DLD1 (cell line): ENCODE data around the gene ZFYVE16.
"Not testable (repeated sequence)": the region's sequence is repeated elsewhere in the genome, so short reads cannot be mapped to it uniquely, and the experiment has no call there.

ENCODE experiments used
- in situ Hi-C: cut with HindIII; loops from 2 replicates; pipeline ENCODE4 v1.10.0; 2017; ENCODE audit warnings: low sequenced_read_pairs

ZFYVE16 gene

GRCh38 chr5:80407735-80408483, at the start of gene ZFYVE16:
ZFYVE16 (plus strand) TSS chr5:80408064; CDS start chr5:80434148, 26,084 bp downstream.
- in situ Hi-C loops = no loop called here

DNA sequence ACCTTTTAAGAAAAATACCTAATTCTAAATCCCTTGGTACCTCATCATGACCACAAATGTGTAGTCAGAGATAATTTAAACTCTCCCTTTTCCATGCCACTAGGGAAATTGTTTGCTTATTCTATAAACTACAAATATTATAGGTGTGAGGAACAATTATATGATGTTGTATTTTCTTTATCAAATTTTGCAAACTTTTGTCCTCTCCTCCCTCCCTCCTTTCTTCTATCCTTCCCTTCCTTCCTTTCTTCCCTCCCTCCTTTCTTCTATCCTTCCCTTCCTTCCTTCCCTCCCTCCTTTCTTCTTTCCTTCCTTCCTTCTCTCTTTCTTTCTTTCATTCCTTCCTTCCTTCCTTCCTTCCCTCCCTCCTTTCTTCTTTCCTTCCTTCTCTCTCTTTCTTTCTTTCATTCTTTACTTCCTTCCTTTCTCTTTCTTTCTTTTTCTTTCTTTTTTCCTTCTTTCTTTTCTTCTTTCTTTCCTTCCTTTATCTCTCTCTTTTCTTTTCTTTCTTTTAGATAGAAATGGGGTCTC, 46.9 kb upstream of the ZFYVE16 start:
- in situ Hi-C loops = no loop called here

DNA sequence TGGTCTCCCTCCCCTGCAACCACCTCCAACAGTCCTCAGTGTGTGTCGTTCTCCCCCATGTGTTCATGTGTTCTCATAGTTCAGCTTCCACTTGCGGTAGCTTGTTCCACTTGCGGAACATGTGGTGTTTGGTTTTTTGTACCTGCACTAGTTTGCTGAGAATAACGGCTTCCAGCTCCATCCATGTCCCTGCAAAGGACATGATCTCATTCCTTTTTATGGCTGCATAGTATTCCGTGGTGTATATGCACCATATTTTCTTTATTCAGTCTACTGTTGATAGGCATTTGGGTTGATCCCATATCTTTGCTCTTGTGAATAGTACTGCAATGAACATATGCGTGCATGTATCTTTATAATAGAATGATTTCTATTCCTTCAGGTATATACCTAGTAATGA, 43.0 kb upstream of the ZFYVE16 start:
- in situ Hi-C loops = no loop called here

DNA sequence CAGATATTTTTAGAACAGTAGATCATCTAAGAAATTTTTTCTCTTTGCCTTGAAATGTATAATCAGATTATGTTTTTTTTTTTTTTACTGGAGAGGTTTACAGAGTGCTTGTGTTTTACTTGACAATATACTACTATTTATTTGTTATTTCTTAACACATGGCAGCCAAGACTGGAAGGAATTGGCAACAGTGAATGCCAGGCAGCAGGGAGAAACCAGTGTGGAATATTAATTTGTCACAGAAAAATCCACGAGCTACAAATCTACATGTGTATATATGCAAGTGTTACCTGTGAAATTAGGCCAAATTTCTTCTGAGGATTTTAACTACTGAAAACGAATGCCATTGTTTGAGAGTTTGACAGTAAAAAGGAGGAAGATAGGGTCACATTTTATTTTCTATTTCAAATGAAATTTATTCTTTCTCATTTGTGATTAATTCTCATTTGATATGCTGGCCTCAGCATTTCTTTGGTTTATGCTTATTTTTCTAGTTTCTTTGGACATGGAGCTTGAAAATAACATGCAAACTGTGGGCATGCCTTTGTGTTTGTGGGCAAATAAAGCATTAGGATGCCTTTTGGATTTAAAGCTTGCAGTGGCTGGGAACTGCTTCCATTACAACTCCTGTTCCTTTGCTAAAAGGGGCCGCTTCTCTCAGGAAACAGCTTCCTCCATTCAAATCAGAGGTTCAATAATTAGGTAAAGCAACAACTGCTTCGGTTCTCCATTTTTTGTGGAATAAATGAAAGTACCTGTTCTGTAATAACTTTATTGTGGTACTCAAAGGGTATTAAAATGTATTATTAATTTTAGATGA, 39.0 kb upstream of the ZFYVE16 start:
- in situ Hi-C loops = no loop called here

DNA sequence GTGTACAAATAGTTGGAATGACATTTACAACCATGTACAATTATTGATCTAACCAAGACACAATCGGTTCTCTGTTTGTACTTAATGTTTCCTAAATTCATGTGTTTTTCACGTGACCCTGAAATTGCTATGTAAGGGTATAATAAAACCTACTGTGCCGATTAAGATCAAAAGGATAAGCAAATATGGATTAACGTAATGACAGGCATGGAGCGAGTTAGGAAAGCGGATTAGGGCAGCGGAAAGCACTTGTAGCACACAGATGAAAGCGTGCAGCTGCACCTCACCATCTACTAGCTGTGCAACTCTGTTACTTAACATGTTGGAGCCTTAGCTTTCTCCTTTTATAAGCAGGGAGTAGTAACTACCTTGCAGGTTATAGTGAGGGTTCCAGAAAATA, 38.3 kb upstream of the ZFYVE16 start:
- in situ Hi-C loops = no loop called here

GRCh38 chr5:80370390-80370789, 37.5 kb upstream of the ZFYVE16 start:
- in situ Hi-C loops = no loop called here

DNA sequence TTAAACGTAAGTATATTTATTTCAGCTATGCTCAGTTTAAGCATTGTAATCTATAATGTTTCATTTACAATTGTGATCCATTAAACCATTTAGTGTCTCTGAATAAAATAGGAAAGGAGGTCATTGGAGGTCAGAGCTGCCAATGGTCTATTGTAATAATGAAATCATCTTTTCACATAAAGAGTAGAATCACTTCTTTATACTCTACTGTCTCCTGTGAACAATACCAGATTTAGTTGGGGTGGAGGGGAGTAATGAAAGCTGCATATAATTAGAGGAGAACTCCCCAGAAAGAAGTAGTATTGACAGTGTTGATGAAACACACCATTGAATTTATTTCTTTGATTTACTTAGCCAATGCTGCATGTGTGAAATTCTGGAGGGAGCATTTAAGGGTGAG, 35.1 kb upstream of the ZFYVE16 start:
- in situ Hi-C loops = no loop called here

- in situ Hi-C loops = no loop called here
These were observed 33.7 kb upstream of the ZFYVE16 start for GRCh38 chr5:80374188-80374587.

- in situ Hi-C loops = no loop called here
These were observed 31.3 kb upstream of the ZFYVE16 start for GRCh38 chr5:80376557-80376956.

DNA sequence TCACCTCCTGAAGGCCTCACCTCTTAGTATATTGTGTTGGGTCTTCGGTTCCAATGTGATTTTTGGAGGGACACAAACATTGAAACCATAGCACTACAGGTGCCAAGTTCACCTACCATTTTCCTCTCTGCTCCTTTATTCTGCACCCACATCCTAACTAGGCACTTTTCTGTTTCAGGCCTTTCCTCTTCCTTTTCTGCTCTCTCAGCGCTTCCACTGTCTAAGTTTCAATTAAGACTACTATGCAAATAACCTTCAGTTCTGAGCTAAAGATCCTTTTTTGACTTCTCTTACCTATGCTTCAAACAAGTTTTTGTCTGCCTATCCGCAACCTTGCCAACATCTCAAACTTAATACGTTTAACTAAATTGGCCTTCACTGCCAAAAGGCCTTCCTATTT, 25.4 kb upstream of the ZFYVE16 start:
- in situ Hi-C loops = no loop called here

GRCh38 chr5:80387063-80387768, 20.6 kb upstream of the ZFYVE16 start:
- in situ Hi-C loops = no loop called here

GRCh38 chr5:80389580-80389979, 18.3 kb upstream of the ZFYVE16 start:
- in situ Hi-C loops = no loop called here

DNA sequence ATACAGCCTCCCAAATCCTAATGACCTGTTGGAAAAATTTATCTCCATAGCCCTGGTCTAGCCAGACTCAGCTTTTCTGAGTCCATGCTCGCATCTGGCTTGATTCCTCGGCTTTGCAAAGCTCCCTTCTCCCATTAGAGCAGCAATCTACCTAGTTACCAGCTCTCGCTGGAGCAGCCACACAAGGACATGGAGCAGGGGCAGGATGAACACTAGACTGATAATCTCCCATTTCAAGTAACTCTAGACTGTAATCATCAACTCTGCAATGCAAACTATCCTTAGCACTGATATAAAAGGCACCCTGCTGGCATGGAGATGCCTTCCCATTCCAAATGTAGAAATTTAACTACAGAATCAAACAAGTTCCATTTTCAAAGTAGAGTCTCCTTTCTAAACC, 17.5 kb upstream of the ZFYVE16 start:
- in situ Hi-C loops = not testable (repeated sequence)

DNA sequence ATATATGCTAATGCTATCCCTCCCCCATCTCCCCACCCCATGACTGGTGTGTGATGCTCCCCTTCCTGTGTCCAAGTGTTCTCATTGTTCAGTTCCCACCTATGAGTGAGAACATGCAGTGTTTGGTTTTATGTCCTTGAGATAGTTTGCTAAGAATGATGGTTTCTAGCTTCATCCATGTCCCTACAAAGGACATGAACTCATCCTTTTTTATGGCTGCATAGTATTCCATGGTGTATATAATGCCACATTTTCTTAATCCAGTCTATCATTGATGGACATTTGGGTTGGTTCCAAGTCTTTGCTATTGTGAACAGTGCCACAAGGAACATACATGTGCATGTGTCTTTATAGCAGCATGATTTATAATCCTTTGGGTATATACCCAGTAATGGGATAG, 16.6 kb upstream of the ZFYVE16 start:
- in situ Hi-C loops = not testable (repeated sequence)

DNA sequence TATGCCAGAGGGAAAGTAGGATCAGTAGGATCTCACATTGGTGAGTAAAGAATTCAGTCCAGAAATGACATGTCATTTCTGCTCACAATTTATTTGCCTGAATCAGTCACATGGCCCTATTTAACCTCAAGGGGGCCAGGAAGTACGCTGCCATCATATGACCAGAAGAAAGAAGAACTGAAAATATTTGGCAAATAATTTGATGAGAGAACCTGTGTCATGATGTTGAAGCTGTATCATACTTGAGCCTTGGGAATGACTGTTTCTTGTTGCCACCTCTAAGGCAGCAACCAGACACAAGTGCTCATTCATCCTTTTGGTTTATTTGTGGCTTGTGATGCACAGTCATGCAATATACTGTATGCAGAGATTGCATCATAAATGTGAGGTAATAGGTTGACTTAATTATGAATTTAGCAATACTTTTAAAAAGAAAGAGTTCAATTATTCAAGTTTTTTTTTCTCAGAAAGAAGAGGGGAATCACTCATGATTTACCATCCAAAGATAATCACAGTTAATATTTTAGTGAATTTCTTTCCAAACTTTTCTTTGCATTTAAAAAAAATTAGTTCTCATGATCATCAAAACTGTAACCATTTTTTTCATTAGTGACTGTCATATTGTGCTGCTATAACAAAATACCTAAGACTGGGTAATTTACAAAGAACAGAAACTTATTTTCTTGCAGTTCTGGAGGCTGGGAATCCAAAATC, 8.2 kb upstream of the ZFYVE16 start:
- in situ Hi-C loops = no loop called here

GRCh38 chr5:80400368-80400767, 7.5 kb upstream of the ZFYVE16 start:
- in situ Hi-C loops = not testable (repeated sequence)

- in situ Hi-C loops = no loop called here
These were observed 4.1 kb upstream of the ZFYVE16 start for GRCh38 chr5:80403782-80404181.

DNA sequence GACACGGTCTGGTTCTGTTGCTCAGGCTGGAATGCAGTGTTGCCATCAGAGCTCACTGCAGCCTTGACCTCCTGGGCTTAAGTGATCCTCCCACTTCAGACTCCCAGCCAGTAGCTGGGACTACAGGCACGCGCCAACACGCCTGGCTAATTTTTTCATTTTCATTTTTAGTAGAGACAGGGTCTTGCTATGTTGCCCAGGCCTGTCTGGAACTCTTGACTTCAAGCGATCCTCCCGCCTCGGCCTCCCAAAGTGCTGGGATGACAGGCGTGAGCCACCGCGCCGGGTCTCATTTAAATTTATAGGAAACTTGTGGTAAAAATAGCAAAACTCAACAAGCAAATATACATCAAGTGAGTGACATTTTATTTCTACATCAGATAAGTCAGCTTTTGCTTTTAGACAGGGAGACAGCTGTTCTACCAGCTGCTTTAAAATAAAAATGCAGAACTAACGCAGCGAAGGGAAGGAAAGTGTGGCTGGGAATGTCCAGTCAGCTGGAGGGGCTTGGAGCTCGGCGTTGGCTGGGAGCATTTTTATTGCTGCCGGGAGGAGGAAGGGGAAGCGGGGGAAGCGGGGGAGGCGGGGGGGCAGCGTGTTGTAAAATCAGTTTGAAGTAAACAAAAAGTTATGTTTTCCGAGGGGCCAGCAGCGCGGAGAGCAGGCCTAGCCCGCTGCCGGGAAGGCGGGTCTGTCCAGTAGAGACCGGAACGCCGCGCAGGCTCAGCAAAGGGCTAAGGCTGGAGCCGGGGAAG, 707 bp upstream of the ZFYVE16 start:
- in situ Hi-C loops = no loop called here

DNA sequence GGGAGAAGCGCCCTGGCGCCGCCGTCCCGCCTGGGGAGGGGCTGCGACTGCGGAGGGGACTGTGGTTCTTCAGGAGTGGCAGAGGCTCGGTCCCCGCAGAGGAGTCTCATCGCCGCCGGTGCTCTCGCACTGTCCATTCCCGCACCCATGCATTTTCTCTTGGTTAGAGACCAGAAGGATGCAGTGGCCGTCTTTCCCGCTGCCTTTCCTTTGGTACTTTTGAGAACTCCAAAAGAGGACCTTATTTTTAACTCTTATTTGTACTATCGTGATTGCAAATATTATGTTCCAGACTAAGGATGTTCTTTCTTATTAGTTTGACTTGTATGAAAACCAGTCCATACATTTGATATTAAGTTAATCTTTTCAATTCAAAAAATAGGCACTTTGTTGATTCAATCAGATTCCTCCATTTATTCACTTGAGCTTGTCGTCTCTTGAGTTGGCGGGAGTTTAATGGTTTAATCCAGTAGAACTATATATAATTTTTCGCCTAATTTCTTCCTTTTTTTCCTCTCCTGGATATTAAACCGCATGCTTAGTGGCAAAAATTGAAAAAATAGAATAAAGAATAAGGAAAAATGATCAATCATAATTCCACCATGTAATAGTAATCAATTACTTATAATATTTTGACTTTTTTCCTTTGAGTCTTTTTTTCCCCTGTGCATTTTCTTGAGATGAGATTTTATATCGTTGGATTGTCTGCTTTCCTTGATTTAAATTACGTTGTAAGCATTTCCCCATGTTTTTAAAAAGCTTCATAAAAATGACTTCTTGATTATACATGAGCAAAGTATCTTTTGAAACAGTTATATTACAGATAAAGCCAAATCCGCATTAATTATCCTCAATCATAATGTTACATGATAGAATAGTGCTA, 861 bp downstream of the ZFYVE16 start:
- in situ Hi-C loops = no loop called here
